Smooth muscle cell of bladder (primary cell): Measurements from ENCODE around the gene CGB2. TPM values are rescaled to one million over a fixed set of nuclear protein-coding genes. Genes with fewer than 3 reads are reported as not detected.

Source experiments
- total RNA-seq: library from RNA; depleted of rRNA; stranded (reverse); fragments of >200 nt; gene quantifications from 2 replicates; pipeline ENCODE4 v1.2.3, GENCODE V29; 2014

CGB2 gene
- total RNA-seq = not detected in 2 replicates

DNA sequence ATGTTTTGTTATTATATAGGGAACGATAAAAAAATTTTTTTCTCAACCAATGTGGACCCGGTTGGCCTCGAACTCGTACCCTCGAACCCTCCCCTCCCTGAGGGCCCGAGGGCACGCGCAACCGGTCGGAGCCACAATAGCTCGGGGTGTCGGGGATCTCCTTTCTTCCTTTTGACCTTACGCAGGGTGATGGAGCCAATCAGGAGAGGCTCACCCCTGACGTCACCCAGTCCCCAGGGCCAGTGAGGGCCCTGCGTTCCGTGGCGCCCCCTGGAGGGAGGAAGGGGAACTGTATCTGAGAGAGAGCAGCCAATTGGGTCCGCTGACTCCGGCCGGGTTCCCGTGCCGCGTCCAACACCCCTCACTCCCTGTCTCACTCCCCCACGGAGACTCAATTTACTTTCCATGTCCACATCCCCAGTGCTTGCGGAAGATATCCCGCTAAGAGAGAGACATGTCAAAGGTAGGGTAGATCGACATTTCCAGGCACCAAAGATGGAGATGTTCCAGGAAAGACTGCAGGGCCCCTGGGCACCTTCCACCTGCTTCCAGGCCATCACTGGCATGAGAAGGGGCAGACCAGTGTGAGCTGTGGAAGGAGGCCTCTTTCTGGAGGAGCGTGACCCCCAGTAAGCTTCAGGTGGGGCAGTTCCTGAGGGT is at the start of gene CGB2:
Gene CGB2, plus strand, starts transcription at position 249 of the 660 bp plus-strand sequence. Its CDS starts 206 bp downstream, at position 455.

DNA sequence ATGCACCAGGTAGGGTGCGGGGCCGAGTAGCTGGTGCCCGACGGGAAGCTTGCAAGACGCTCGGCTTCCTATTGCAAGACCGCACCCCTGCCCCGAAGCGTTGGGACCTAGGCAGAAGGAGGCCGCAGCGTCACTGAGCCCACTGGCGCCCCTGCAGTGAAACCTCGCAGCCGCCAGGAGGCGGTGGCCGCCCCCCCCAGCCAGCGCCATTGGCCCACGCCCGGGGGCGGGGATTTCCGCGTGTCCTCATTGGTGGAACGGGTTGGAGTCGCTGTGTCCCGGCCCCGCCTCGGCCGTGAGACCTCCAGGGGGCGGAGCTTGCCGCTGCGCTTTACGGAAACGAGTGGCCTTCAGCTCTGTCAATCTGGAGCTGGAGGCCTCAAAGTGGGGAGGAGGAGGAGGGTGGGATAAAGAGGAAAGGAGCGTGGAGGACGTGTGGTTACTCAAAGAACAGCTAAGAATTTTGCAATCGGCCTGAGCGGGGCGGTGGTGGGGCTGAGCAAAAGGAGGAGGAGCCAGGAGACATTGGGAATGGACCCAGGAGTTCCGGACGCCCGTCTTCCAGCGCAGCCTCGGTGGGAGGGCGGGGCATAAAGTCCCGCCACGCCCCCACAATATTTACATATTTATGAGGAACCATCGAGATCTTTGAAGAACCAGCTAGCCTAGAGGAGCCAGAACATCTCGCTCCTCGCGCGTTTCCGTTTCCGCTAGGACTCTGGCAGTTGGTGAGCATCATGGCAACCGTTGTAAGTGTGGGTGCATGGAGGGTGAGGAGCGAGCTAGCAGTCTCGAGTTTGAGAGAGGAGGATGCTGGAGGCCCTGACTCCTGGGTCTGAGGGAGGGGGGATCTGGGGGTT is 38.3 kb upstream of the CGB2 start, which contains the start of the genes GYS1 and RUVBL2:
Gene GYS1, minus strand, starts transcription at position 135 of the 860 bp plus-strand sequence. CDS start 197 bp downstream, outside the sequence.
Gene RUVBL2, plus strand, starts transcription at position 713 of the 860 bp plus-strand sequence. Its CDS starts 25 bp downstream, at position 738.

DNA sequence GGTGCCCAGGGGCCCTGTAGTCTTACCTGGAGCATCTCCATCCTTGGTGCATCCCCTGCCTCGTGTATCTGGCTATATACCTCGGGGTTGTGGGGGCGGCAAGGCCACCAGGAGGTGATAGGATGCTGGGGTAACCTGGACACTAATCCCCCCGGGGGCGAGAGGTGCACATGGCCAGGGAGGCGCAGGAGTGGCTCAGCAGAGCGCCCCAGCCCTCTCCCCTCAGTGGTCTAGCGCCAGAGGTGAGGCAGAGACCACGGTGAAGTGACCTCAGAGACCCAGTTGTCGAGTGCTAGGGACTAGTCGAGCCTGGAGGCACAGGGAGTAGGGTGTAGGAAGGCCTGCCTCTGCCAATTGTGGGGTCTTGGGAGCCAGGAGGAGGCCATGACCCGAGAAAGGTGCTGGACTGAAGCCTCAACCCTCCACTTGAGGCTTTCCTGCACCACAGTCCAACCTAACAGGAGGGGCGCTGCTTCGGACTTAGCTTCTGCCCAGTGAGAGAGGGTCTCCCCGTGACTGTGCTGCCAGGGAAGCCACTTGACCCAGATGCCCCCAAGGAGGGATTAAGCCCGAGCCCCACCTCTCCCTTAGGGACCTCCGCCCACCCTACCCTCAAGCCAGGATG is 14.5 kb upstream of the CGB2 start, which contains the start of gene LHB:
Gene LHB, minus strand, starts transcription at position 51 of the 625 bp plus-strand sequence. Its CDS starts 10 bp downstream, at position 41.

DNA sequence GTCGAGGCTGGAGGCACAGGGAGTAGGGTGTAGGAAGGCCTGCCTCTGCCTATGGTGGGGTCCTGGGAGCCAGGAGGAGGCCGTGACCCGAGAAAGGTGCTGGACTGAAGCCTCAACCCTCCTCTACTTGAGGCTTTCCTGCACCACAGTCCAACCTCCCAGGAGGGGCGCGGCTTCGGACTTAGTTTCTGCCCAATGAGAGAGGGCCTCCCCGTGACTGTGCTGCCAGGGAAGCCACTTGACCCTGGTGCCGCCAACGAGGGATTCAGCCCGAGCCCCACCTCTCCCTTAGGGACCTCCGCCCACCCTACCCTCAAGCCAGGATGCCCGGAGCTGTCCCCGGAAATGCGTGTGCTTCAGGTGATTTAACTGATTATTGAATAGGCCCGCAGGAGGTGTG is 7.5 kb upstream of the CGB2 start, which contains the start of gene CGB3:
Gene CGB3, minus strand, starts transcription at position 101 of the 400 bp plus-strand sequence. CDS start 362 bp downstream, outside the sequence.

DNA sequence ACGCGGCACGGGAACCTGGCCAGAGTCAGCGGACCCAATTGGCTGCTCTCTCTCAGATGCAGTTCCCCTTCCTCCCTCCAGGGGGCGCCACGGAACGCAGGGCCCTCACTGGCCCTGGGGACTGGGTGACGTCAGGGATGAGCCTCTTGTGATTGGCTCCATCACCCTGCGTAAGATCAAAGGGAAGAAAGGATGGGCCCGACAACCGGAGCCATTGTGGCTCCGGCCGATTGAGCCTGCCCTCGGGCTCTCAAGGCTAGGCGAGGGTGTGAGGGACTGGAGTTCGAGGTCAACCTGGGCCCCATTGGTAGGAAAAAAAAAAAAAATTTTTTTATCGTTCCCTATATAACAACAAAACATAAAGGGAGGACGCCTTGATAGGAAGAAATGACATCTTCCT is 5.1 kb downstream of the CGB2 start, which contains the start of gene CGB1:
Gene CGB1, minus strand, starts transcription at position 81 of the 400 bp plus-strand sequence. CDS start 184 bp downstream, outside the sequence.

DNA sequence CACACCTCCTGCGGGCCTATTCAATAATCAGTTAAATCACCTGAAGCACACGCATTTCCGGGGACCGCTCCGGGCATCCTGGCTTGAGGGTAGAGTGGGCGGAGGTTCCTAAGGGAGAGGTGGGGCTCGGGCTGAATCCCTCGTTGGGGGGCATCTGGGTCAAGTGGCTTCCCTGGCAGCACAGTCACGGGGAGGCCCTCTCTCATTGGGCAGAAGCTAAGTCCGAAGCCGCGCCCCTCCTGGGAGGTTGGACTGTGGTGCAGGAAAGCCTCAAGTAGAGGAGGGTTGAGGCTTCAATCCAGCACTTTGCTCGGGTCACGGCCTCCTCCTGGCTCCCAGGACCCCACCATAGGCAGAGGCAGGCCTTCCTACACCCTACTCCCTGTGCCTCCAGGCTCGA is 11.9 kb downstream of the CGB2 start, which contains the start of gene CGB5:
Gene CGB5, plus strand, starts transcription at position 301 of the 400 bp plus-strand sequence. CDS start 362 bp downstream, outside the sequence.

DNA sequence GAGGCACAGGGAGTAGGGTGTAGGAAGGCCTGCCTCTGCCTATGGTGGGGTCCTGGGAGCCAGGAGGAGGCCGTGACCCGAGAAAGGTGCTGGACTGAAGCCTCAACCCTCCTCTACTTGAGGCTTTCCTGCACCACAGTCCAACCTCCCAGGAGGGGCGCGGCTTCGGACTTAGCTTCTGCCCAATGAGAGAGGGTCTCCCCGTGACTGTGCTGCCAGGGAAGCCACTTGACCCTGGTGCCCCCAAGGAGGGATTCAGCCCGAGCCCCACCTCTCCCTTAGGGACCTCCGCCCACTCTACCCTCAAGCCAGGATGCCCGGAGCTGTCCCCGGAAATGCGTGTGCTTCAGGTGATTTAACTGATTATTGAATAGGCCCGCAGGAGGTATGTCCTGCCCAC is 17.3 kb downstream of the CGB2 start, which contains the start of gene CGB8:
Gene CGB8, minus strand, starts transcription at position 101 of the 400 bp plus-strand sequence. CDS start 372 bp downstream, outside the sequence.

DNA sequence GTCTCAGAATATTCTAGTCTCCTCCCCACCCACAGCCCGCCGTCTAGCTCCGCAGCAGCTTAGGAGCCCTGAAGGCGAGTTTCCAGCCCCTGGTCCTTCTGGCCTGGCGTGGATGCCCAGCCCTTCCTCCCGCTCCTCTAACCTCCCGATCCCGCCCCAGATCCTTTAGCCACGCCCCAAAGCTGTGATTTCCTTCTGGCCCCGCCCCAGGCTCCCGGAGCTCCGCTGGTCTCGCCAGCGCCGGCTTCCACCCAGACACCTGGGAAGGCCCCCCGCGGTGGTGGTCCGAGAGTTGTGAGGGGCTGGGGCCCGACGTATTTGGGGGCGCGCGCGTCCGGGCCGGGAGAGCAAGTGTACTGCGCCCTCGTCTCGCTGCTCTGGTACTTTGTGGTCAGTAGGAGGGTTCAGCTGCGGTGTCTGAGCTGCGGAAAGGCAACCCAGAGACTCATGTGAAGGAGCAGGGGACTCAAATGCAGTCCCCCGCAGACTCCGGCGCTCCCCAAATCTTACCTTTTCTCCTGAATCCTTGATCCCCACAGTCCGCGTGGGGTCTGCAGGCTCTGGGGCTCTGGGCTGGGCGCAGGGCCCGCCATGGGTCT is 26.0 kb downstream of the CGB2 start, which contains the start of gene CGB7:
Gene CGB7, minus strand, starts transcription at position 114 of the 599 bp plus-strand sequence. CDS start 2,374 bp downstream, outside the sequence.

DNA sequence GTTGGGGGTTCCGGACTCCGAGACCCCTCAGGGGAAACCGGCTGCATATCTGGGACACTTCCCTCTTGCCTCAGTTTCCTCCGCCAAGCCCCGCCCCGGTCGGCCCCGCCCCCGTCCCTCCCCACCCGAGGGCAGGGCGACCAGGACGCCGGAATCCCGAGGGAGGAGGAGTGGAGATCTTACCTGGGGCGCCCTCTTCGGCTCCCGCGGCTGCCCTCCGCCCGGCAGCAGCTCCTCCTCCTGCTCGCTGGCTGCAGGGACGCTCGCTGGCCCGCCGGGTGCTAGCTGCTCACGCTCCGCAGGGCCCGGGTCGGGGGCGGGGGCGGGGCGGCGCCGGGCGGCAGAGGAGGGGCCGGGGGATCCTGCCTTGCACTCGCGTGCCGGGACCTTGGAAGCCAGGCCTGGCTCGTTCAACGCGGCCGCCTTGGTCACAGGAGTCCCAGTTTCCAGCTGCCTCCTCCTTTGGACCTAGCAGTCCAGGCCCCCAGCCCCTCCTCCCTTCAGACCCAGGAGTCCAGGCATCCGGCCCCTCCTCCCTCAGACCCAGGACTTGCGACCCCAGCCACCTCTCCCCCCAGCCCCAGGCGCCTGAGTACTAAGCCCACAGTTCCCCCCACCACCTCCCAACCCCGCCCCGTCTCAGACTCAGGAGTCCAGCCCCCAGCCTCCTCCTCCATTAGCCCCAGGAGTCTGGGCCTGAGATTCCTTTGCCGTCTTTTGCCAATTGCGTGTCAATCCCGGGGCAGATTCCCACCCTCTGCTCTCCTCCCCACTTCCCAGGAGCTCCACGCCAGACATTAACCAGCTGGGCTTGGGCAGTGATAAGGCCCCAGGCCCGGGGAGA is 33.3 kb downstream of the CGB2 start, which contains the start of gene NTF4:
Gene NTF4, minus strand, starts transcription at position 51 of the 844 bp plus-strand sequence. CDS start 2,821 bp downstream, outside the sequence.

Other genes with a start within 250 kb of the CGB2 start
- gene BCAT2, start 220.9 kb upstream of the CGB2 start, total RNA-seq = 26.6 and 28.4 TPM in 2 replicates
- 6.8 and 7.3 TPM in 2 replicates for gene HSD17B14, start 195.4 kb upstream of the CGB2 start, total RNA-seq
- 6.5 and 10.6 TPM in 2 replicates for gene PLEKHA4, start 163.3 kb upstream of the CGB2 start, total RNA-seq
- gene PPP1R15A, start 159.5 kb upstream of the CGB2 start, total RNA-seq = 51.6 and 53.1 TPM in 2 replicates
- 0.28 and 0.55 TPM in 2 replicates for gene TULP2, start 133.1 kb upstream of the CGB2 start, total RNA-seq
- 117 and 149 TPM in 2 replicates for gene NUCB1, start 131.6 kb upstream of the CGB2 start, total RNA-seq
- gene DHDH, start 98.2 kb upstream of the CGB2 start, total RNA-seq = 0.14 and 0.18 TPM in 2 replicates
- 77.2 and 141 TPM in 2 replicates for gene BAX, start 77.0 kb upstream of the CGB2 start, total RNA-seq
- 5,813 and 7,581 TPM in 2 replicates for gene FTL, start 66.6 kb upstream of the CGB2 start, total RNA-seq
- gene GYS1, start 38.6 kb upstream of the CGB2 start, total RNA-seq = 29.0 and 45.9 TPM in 2 replicates
- 201 and 206 TPM in 2 replicates for gene RUVBL2, start 38.0 kb upstream of the CGB2 start, total RNA-seq
- gene LHB, start 14.8 kb upstream of the CGB2 start, total RNA-seq = not detected in 2 replicates
- gene CGB3, start 7.6 kb upstream of the CGB2 start, total RNA-seq = not detected in 2 replicates
- gene CGB1, start 5.0 kb downstream of the CGB2 start, total RNA-seq = not detected in 2 replicates
- not detected in 2 replicates for gene CGB5, start 12.0 kb downstream of the CGB2 start, total RNA-seq
- not detected in 2 replicates for gene CGB8, start 17.2 kb downstream of the CGB2 start, total RNA-seq
- 0.09 and 0.14 TPM in 2 replicates for gene CGB7, start 25.9 kb downstream of the CGB2 start, total RNA-seq
- not detected in 2 replicates for gene NTF4, start 32.9 kb downstream of the CGB2 start, total RNA-seq
- gene KCNA7, start 40.8 kb downstream of the CGB2 start, total RNA-seq = not detected in 2 replicates
- 106 and 162 TPM in 2 replicates for gene SNRNP70, start 53.6 kb downstream of the CGB2 start, total RNA-seq
- 8.9 and 11.0 TPM in 2 replicates for gene LIN7B, start 82.5 kb downstream of the CGB2 start, total RNA-seq
- 0.28 and 0.83 TPM in 2 replicates for gene C19orf73, start 87.3 kb downstream of the CGB2 start, total RNA-seq
- gene PPFIA3, start 87.7 kb downstream of the CGB2 start, total RNA-seq = 1.4 and 1.6 TPM in 2 replicates
- gene HRC, start 123.5 kb downstream of the CGB2 start, total RNA-seq = 0.09 TPM in 1 of 2 replicates, not detected in the other
- 9.1 and 16.5 TPM in 2 replicates for gene TRPM4, start 125.9 kb downstream of the CGB2 start, total RNA-seq